Measurements from ENCODE around the gene NOP14.
"Not testable (repeated sequence)": the region's sequence is repeated elsewhere in the genome, so short reads cannot be mapped to it uniquely, and the experiment has no call there.

Gene NOP14

GRCh38 chr4:2961811-2962441, 1.3 kb downstream of the NOP14 start:
- no peak for DNase-seq (ENCODE audit: low read depth)

GRCh38 chr4:2961421-2961810, 1.8 kb downstream of the NOP14 start:
- no peak for DNase-seq (ENCODE audit: low read depth)

DNA sequence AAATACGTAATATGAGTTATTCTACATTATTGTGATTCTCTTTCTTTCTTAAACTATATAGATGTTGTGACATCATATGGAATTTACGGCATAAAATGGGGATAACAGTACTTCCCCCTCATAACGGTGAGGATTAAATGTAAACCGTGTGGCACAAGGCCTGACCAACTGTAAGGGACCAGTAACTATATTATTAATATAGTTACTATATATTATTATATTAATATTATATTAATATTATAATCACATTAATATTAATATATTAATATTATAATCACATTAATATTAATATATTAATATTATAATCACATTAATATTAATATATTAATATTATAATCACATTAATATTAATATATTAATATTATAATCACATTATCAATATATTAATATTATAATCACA, 2.8 kb downstream of the NOP14 start:
- DNase-seq (ENCODE audit: low read depth): not testable (repeated sequence)

DNA sequence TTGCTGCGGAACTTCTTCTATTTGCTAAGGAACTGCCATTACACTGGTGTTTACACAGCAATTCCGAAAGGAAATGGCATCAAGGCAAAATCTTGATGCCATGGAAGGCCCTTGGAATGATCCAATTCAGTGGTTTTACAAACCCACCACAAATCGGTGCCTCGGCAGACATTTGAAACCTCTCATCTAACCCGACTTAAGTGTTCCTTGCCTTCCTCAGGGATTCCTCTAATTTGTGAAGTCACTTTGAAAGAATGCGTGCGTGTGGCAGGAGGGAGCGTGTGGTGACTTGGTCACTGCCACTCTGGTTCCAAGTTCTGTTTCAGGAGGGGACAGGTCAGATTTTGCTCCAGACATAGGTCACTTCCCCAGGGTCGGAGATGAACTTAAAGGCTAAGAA, 4.8 kb downstream of the NOP14 start:
- peak; percentile 65 for DNase-seq (ENCODE audit: low read depth)

GRCh38 chr4:2955186-2956044, 7.8 kb downstream of the NOP14 start:
- DNase-seq (ENCODE audit: low read depth): not testable (repeated sequence)

DNA sequence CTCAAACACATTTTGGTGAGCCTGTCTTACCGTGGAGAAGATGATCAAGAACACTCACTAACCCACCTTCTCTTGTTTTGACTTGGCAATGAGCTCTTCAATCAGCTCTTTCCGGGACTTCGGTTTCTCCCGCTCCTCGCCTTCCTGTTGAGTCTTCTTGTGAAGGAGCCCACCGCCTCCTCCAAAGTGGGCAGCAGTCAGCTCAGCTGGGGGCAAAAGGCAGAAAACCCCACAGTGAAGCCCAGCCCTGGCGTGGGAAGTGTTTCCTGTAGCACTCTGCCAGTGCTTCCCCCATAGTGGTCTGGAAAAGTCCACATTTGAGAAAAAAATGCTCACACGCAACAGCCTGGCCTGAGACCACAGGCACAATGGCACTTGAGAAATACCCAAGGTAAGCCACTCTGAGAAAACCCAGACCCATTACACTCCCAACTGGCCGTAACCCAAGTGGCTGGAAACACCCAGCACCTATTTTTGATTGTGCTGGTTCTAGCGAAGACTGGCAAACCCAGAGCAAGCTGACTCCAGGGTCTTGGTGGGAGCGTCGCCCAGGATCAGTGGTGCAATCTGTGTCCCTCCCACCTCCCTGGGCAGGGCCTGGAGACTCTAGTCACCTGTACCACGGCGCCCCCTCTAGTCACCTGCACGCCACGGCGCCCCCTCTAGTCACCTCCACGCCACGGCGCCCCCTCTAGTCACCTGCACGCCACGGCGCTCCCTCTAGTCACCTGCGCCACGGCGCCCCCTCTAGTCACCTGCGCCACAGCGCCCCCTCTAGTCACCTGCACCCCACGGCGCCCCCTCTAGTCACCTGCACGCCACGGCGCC, 8.6 kb downstream of the NOP14 start:
- no peak for DNase-seq (ENCODE audit: low read depth)

DNA sequence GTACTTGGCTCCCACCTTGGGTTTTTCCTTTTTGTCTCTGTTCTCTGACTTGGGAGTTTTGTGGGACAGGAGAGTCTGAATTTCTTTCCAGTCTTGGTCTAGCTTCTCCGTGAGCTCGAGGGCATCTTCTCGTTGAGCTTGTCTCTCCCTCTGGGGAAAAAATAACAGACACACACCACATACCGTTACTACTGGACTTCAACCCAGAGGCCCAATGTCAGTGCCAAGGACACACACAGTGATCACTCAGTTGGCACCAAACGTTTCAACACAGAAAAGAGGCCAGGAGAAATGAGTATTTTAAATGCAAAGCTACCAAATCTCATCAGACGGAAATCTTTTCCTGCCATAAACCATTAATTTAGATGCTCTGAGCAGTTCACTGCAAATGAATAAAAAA, 9.7 kb downstream of the NOP14 start:
- DNase-seq (ENCODE audit: low read depth): no peak

DNA sequence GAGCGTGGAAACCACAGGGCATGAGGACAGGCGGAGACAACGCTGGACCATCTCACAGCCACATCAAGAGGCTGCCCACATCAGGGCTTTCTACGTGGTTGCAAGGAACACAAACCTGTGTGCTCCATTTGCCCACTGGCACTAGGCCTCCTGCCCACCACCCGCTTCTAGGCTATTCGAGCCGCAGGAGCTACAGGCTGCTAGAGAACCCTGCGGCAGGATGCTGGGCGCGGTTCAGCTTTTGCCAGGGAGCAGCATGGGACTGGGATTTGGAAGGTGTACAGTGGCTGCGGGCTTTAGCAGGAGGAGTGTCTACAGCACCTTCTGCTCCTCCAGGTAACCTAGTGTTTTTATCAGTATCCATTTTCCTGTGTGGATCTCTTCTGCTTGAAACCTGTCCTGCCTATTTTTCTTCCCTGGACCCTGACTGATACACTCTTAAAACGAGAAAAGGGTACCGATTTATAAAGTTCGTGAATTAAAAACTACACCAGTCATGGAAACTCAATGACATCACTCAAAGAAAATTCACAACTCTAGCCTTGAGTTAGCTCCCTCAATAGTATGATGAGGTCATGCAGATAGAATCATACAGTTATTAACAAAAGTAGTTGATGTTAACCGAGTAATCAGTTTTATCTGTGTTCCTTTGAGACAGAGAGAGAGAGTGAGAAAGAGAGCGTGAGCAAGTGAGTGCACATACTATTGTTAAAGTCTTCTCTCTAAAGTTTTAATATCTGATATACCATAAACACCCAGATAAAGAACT, 12.8 kb downstream of the NOP14 start:
- peak; percentile 73 for DNase-seq (ENCODE audit: low read depth)

- no peak for DNase-seq (ENCODE audit: low read depth)
Observed at GRCh38 chr4:2949782-2950125, 13.5 kb downstream of the NOP14 start.

DNA sequence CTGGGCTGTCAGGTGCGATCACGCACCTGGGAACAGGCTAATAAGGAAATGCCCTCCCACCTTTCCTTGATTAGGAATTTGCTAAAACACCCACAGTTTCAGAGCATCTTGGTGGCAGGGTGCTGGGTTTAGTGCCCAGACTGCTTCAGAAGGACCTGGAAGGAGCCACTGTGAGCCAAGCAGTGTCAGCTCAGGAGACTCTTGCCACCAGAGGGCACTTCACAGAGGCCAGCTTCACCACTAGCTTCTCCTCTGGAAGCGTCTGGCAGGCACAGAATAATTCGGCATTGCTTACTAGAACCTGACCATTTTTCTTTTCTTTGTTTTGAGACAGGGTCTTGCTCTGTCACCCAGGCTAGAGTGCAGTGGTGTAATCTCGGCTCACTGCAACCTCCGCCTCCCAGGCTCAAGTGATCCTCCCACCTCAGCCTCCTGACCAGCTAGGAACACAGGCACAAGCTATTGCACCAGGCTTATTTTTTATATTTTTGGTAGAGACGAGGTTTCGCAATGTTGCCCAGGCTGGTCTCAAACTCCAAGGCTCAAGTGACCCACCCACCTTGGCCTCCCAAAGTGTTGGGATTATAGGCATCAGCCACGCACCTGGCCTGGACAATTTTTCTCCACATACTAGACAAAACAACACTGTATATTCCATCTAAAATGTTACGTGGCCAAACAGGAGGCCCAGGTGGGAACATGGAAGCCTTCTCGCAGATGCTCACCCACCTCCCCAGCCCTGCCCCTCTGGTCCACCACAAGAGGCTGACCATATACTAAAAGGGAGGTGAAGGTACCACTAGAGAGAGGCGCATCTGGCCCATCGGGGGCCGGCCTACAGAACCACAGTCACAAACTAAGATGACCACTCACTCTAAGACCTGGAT, 14.1 kb downstream of the NOP14 start:
- DNase-seq (ENCODE audit: low read depth): no peak

DNA sequence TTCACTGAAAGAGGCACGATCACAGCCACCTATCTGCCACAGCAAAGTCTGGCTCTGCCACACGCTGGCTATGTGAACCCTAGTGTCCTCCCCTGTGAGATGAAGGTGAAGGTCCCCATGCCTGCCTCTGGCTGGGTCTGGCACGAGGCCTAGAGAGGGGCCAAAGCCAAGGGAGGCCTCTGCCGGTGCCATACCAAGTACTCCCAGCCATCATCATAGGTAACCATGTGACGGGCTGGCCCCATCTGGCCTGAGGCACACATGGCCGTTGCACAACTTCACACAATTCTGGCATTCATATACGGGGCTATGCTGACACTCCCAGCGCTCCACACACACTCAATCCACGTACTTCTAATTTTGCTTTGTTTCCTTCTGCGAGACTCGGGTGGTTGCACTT, 15.3 kb downstream of the NOP14 start:
- DNase-seq (ENCODE audit: low read depth): no peak

DNA sequence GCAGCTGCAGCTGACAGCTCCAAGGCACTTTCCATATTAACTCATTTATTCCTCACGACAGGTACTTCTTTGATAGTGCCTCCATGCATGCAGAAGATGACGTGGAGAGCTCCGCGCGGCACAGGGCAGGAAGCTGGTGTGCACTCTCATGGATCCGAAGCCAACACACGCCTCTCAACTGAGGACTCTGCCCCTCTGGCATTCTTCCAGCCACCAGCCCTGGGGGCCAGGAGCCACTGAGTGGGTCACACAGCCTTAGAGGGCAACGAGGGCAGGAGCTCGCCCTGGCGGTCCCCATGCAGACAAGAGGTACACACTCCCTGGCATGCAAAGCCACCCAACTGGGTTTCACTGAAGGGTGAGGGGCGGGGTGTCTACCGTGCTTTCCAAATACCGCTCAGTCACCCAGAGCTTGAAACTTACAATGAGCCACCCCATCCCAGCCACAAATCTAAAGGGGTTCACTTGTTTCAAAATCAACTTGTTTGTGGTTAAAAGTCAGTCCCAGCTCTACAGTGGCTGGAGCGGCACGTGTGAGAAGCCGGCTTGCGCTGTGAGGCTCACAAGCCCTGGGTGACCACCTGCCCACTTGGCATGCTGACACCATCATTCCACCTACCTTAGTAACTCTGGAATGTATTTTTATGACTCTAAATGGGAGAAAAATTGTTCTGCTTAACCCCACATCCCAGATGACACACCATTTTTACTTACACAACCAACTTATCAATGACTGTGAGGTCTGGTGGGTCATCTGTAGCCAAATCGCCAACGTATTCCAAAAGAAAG, 16.2 kb downstream of the NOP14 start:
- DNase-seq (ENCODE audit: low read depth): no peak

DNA sequence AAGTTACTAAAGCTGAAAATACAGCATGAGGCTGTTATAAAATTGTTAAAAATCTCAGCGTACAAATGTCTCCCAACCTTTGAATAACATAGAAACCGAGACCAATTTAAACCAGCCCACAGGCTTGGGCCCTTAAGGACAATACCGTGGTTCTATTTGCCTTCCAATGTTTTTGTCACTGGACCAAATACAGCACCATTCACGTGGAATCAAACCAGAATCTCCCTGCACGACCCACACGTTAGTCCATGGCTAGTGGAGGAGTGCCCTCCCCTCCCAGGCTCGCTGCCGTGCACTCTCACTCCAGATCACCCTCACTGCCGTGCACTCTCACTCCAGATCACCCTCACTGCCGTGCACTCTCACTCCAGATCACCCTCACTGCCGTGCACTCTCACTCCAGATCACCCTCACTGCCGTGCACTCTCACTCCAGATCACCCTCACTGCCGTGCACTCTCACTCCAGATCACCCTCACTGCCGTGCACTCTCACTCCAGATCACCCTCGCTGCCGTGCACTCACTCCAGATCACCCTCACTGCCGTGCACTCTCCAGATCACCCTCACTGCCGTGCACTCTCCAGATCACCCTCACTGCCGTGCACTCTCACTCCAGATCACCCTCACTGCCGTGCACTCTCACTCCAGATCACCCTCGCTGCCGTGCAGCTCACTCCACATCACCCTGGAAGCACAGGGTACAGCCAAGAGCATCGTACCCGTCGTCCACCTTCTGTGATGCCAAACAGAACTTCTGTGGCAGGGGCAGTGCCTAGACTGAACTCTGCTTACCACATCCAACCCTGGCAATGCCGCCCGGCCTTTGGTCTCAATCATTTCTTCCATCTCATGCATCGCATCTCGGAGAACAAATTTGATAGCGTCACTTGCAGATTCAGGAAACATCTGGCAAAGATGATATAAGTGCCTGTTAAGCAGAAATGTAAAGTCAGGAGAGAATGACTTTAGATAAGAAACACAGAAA, 17.3 kb downstream of the NOP14 start:
- DNase-seq (ENCODE audit: low read depth): not testable (repeated sequence)

GRCh38 chr4:2944586-2945526, 18.4 kb downstream of the NOP14 start:
- DNase-seq (ENCODE audit: low read depth): no peak

DNA sequence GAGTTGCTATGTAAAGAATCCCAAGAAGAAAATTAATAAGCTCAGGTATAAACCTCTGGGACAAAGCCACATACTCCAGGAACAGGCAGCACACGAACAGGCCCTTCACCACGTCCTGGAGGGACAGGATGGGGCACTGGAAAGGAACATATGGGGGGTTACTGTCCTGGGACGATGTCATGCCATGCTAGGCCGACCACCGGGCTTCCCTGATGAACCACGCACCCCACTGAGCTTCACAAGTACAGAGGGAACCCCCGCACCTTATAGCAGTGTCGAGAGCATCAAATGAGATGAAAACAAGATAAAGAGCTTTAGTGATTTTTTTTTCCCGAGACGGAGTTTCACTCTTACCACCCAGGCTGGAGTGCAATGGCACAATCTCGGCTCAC, 19.1 kb downstream of the NOP14 start:
- no peak for DNase-seq (ENCODE audit: low read depth)

GRCh38 chr4:2943364-2944090, 19.7 kb downstream of the NOP14 start:
- no peak for DNase-seq (ENCODE audit: low read depth)

Data from iris pigment epithelial cell (primary cell).